ENCODE results near the gene RPS3.
"Not testable (repeated sequence)": the region's sequence is repeated elsewhere in the genome, so short reads cannot be mapped to it uniquely, and the experiment has no call there.

RPS3 gene

DNA sequence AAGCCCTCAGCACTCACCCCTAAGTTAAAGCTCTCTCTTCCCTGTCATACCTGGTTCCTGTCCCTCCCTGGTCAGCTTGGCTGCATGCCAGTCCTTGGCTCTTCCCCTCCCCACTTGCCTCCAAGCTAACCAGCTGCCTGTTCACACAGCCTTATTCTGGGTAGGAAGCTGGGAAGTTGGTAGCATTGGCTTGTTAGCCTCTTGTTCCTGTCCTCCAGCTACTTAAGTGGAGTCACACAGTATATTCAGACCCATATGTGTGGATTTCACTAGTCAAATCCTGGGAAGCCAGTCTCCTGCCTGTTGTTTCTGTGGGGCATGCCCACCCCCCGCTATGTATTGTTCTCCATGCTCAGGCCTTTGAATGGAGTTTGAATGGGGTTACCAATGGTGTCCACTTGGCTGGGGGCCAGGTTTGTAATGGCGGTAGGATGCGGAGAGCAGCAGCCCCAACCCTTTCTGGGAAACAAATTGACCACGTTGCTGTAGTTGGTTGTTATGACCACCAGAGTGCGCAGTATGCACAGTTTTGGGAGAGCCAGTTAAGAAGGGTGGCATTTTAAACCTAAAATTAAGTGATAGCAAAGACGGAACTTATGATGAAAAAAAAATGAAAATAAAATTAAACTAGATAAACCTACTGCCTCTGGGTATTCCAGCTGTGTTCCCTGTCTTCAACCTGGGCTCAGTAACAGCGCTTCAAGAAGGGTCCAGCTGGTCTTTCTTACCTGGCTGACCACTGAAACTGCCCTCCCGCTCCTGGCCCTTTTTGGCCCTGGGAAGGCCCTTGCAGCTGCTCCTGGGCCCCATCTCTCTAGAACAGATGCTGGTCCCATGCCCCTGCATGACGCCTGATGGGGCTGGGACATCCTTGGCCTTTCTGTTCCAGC lies 10.7 kb upstream of the RPS3 start:
- Mint-ChIP-seq H3K4me3 (no peak overlapping the region), H3K27me3 (peaks cover 6% of the 10 kb centered on the region)

DNA sequence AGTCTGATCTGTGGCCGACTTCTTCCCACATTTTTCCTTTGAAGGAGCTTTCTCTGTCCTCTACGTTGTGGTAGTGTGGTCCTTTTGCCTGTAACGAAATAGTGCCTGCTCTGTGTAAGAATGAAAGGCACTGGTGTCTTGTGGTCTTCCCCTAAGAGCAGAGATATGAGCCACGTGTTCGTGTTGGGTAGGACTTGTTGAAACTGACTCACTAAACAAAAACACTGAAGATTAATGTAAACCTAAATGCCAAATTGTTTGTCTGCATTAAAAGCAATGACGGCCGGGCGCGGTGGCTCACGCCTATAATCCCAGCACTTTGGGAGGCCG lies 10.1 kb upstream of the RPS3 start:
- Mint-ChIP-seq H3K27ac (no peak overlapping the region), H3K9me3 (no peaks in the 10 kb centered on the region), H3K27me3 (peaks cover 6% of the 10 kb centered on the region), H3K4me3 (no peak overlapping the region), H3K4me1 (peaks cover 2% of the 10 kb centered on the region), H3K36me3 (no peaks in the 10 kb centered on the region)
- DNase-seq (ENCODE audit: low spot score in 2 of 2) (no peak), ATAC-seq (ENCODE audit: low read depth) (no peak)

More for the DNA sequence above, 10.7 kb upstream of the RPS3 start:
- no peak overlapping the region for H3K27ac Mint-ChIP-seq
- H3K9me3 Mint-ChIP-seq: no peaks in the 10 kb centered on the region
- ATAC-seq (ENCODE audit: low read depth) (peak; percentile 85), DNase-seq (ENCODE audit: low spot score in 2 of 2) (peak; percentile 56 to 68)
- no peaks in the 10 kb centered on the region for H3K36me3 Mint-ChIP-seq
- peaks cover 2% of the 10 kb centered on the region for H3K4me1 Mint-ChIP-seq

DNA sequence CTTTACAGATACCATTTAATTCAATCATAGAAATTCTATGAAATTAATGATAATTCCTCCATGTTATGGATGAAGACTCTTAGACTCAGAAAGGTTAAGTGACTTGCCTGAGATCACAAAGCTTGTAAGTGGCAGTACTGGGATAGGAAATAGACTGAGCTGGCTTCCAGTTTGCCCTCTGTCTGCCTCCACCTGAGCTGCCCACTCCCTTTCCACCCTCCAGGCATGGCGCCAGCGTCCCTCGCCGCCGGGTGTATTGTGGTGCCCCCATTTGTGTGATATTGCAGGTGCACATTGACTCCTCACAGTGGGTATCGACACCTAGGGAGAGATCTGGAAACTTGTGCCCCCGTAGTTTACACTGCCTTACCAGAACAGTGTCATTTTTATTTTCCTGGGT lies 9.4 kb upstream of the RPS3 start:
- no peaks in the 10 kb centered on the region for H3K36me3 Mint-ChIP-seq
- ATAC-seq (ENCODE audit: low read depth) (no peak), DNase-seq (ENCODE audit: low spot score in 2 of 2) (no peak)
- no peak overlapping the region for H3K4me3 Mint-ChIP-seq
- H3K27ac Mint-ChIP-seq: no peak overlapping the region
- no peaks in the 10 kb centered on the region for H3K4me1 Mint-ChIP-seq
- no peaks in the 10 kb centered on the region for H3K9me3 Mint-ChIP-seq
- H3K27me3 Mint-ChIP-seq: peaks cover 6% of the 10 kb centered on the region

DNA sequence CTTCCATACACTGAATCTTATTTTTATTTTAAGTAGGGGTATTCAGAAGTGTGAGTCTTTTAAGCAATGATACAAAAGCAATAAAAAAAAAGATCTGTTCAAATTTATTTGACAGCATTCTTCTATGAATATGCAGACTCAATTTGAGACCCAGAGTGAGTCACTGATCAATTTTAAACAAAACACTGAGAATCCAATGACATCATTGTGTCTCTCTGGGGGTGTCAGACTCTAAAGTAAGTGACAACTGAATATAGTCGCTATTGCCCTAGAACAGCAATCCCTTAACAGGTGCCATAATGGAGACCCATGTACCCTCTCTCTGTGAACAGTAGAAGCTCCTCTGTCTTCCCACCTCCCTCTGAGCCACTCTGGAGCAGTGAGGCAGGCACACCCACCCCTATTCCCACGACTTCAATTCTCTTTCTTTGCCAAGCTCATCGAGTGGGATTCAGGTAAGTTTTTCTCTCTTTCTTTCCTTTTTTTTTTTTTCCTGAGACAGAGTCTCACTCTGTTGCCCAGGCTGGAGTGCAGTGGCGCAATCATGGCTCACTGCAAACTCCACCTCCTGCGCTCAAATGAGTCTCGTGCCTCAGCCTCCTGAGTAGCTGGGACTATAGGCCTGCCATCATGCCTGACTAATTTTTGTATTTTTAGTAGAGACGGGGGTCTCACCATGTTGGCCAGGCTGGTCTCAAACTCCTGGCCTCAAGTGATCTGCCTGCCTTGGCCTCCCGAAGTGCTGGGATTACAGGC lies 5.1 kb upstream of the RPS3 start:
- no peaks in the 10 kb centered on the region for H3K36me3 Mint-ChIP-seq
- ATAC-seq (ENCODE audit: low read depth) (no peak), DNase-seq (ENCODE audit: low spot score in 2 of 2) (no peak)
- peaks cover 6% of the 10 kb centered on the region for H3K4me1 Mint-ChIP-seq
- H3K9me3 Mint-ChIP-seq: no peaks in the 10 kb centered on the region
- no peak overlapping the region for H3K27ac Mint-ChIP-seq
- peaks cover 9% of the 10 kb centered on the region for H3K27me3 Mint-ChIP-seq
- no peak overlapping the region for H3K4me3 Mint-ChIP-seq

DNA sequence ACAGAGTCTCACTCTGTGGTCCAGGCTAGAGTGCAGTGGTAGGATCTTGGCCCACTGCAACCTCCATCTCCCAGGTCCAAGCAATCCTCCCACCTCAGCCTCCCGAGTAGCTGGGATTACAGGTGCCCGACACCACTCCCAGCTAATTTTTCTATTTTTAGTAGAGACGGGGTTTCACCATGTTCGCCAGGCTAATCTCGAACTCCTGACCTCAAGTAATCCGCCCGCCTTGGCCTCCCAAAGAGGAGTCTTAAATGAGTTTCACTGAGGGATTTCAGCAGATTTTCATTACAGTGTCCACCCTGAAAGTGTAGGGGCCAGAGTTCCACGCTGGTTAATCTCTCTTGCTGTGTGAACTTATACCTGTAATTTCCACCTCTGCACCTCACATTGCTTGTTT lies 412 bp upstream of the RPS3 start:
- ATAC-seq (ENCODE audit: low read depth): no peak
- Mint-ChIP-seq H3K27ac (peak overlapping the region; percentile 97), H3K4me1 (peaks cover 39% of the 10 kb centered on the region), H3K36me3 (peaks cover 17% of the 10 kb centered on the region), H3K4me3 (peak overlapping the region; percentile 96), H3K9me3 (no peaks in the 10 kb centered on the region), H3K27me3 (peaks cover 5% of the 10 kb centered on the region)
- no peak for DNase-seq (ENCODE audit: low spot score in 2 of 2)

DNA sequence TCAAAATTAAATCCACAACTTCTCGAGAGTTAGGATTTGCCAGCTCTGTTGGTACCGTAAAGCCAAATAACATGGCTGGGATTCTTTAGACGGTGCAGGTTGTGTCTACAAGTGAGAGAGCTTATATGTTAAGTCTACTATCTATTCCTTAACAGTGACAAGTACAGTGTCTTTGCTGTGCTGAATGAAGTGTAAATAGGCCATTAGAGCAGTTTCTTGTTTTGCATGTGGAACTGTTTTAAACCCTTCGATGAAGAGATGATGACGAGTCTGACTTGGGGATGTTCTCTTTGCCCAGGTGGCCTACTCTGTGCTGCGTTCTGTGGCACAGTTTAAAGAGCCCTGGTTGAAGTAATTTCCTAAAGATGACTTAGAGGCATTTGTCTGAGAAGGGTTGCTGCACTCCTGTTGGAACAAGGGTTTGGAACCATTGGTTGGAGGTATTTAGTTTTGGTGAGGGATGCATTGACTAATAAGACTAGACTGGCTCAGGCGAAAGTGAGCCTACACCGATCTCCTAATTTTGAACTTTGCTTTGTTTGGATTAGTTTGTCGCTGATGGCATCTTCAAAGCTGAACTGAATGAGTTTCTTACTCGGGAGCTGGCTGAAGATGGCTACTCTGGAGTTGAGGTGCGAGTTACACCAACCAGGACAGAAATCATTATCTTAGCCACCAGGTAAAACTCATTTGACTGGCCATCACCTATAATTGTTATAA lies 988 bp downstream of the RPS3 start:
- peak; percentile 22 to 41 for DNase-seq (ENCODE audit: low spot score in 2 of 2)
- Mint-ChIP-seq H3K27ac (peak overlapping the region; percentile 97), H3K9me3 (no peaks in the 10 kb centered on the region), H3K4me3 (peak overlapping the region; percentile 96), H3K36me3 (peaks cover 22% of the 10 kb centered on the region), H3K4me1 (peaks cover 40% of the 10 kb centered on the region), H3K27me3 (peaks cover 5% of the 10 kb centered on the region)
- peak; percentile 56 for ATAC-seq (ENCODE audit: low read depth)

DNA sequence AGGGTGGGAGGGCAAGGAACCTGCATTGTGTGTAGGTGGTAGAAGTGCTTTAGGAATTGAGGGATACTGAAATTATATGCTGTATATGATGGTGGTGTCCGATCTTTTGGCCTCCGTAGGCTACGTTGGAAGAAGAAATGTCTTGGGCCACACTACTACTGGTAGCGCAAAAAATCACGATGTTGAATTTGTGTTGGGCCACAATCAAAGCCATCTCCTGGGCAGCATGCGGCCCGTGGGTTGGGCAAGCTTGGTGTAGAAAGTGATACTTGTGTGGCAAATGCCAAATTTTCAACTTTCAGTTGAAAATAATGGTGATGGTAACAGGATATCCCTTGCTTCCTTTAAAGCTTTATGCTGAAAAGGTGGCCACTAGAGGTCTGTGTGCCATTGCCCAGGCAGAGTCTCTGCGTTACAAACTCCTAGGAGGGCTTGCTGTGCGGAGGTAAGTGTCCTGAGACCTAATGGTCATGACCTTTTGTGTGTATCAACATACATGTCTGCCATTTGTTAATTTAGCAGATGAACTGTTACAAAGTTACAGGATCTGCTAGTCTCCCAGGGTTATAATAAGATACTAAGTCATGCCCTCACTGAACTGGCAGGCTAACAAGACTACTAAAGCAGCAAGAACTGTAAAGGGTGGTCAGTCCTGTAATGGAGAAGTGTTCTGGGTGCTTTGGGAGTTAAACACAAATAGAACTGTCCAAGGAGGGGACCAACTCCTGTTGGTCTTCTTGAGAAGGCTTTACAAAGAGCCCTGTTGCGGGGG lies 2.9 kb downstream of the RPS3 start:
- Mint-ChIP-seq H3K4me1 (peaks cover 40% of the 10 kb centered on the region), H3K27me3 (no peaks in the 10 kb centered on the region), H3K4me3 (peak overlapping the region; percentile 41), H3K9me3 (no peaks in the 10 kb centered on the region), H3K27ac (peak overlapping the region; percentile 97), H3K36me3 (peaks cover 22% of the 10 kb centered on the region)
- DNase-seq (ENCODE audit: low spot score in 2 of 2) (no peak), ATAC-seq (ENCODE audit: low read depth) (no peak)

DNA sequence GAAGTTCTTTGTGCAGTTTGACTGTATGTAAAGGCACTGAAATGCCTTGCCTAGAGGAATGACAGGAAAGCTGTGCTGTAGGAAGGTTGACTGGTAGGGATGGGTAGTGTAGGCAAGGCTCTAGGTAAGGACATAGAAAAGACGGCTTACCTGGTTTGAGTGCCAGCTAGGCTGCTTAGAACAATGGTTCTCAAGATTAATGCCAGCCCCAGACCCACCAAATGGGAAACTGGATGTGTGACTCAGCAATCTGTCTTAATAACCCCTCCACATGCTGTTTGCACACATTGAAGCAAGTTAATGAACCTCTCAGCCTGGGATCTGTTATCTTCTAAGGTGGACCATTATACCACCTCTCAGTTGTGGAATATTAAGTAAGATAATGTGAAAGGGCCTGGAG lies 3.7 kb downstream of the RPS3 start:
- no peak overlapping the region for H3K4me3 Mint-ChIP-seq
- no peaks in the 10 kb centered on the region for H3K9me3 Mint-ChIP-seq
- ATAC-seq (ENCODE audit: low read depth) (no peak), DNase-seq (ENCODE audit: low spot score in 2 of 2) (no peak)
- H3K4me1 Mint-ChIP-seq: peaks cover 45% of the 10 kb centered on the region
- no peaks in the 10 kb centered on the region for H3K27me3 Mint-ChIP-seq
- H3K36me3 Mint-ChIP-seq: peaks cover 26% of the 10 kb centered on the region
- H3K27ac Mint-ChIP-seq: peak overlapping the region; percentile 97

DNA sequence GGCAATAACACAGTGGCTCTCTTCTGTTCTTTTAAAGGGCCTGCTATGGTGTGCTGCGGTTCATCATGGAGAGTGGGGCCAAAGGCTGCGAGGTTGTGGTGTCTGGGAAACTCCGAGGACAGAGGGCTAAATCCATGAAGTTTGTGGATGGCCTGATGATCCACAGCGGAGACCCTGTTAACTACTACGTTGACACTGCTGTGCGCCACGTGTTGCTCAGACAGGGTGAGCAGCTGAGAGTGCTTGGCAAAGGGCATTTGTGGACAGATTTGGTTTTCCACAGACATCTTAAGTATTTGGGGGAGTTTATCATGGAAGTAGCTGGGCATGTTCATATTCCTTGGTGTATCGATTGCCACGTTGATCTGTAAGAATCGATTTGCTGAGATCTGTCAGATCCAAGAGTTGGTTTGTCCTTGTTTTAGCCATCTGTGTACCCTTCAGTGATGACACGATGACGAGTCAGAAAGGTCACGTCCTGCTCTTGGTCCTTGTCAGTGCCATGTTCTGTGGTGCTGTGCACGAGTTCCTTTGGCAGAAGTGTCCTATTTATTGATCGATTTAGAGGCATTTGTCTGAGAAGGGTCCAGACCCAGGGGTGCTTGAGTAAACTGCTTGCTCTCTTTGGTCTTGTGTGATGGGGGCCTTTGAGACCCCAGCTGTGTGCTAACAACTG lies 4.8 kb downstream of the RPS3 start:
- ATAC-seq (ENCODE audit: low read depth): no peak
- peak overlapping the region; percentile 8 for H3K27ac Mint-ChIP-seq
- no peaks in the 10 kb centered on the region for H3K27me3 Mint-ChIP-seq
- no peak for DNase-seq (ENCODE audit: low spot score in 2 of 2)
- H3K4me1 Mint-ChIP-seq: peaks cover 40% of the 10 kb centered on the region
- peaks cover 26% of the 10 kb centered on the region for H3K36me3 Mint-ChIP-seq
- no peaks in the 10 kb centered on the region for H3K9me3 Mint-ChIP-seq
- H3K4me3 Mint-ChIP-seq: no peak overlapping the region

DNA sequence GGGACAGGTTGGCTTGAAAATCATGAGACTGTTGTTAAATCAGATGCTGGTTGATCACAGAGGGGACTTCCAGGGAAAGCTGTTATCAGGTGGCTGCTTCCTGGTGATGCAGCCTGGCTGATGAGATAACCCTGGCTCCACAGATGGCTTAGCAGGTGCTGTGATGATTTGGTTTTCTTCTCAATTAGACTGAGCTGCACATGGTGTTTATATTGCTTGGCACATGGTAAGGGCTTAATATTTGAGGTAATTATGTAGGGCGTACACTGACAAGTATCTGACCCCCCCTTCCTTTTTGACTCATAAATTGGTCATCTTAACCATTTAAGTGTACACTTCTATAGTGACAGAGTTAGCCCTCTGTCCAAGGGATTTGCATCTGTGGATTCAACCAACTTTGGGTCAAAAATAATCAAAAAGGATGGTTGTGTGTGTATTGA lies 7.0 kb downstream of the RPS3 start:
- Mint-ChIP-seq H3K27me3 (no peaks in the 10 kb centered on the region), H3K27ac (peak overlapping the region; percentile 31), H3K36me3 (peaks cover 24% of the 10 kb centered on the region), H3K9me3 (no peaks in the 10 kb centered on the region), H3K4me3 (no peak overlapping the region), H3K4me1 (peaks cover 24% of the 10 kb centered on the region)
- no peak for DNase-seq (ENCODE audit: low spot score in 2 of 2)
- peak; percentile 48 for ATAC-seq (ENCODE audit: low read depth)

DNA sequence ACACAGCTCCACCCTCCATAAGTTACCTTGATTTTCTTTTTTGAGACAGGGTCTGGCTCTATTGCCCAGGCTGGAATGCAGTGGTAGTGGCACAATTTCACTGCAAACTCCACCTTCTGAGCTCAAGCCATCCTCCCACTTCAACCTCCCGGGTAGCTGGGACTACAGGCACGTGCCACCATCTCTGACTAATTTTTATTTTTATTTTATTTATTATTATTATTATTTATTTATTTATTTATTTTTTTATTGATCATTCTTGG lies 9.6 kb downstream of the RPS3 start:
- no peak overlapping the region for H3K4me3 Mint-ChIP-seq

DNA sequence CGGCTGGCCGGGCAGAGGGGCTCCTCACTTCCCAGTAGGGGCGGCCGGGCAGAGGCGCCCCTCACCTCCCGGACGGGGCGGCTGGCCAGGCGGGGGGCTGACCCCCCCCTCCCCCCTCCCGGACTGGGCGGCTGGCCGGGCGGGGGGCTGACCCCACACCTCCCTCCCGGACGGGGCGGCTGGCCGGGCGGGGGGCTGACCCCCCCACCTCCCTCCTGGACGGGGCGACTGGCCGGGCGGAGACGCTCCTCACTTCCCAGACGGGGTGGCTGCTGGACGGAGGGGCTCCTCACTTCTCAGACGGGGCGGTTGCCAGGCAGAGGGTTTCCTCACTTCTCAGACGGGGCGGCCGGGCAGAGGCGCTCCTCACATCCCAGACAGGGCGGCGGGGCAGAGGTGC lies 10.7 kb downstream of the RPS3 start:
- not testable (repeated sequence) for H3K4me1 Mint-ChIP-seq; DNase-seq (ENCODE audit: low spot score in 2 of 2); H3K9me3 Mint-ChIP-seq; ATAC-seq (ENCODE audit: low read depth); H3K4me3 Mint-ChIP-seq; H3K27ac Mint-ChIP-seq; H3K27me3 Mint-ChIP-seq
- H3K36me3 Mint-ChIP-seq: peaks cover 14% of the 10 kb centered on the region

More for the DNA sequence above, 9.6 kb downstream of the RPS3 start:
- Mint-ChIP-seq H3K36me3 (peaks cover 16% of the 10 kb centered on the region), H3K27ac (no peak overlapping the region), H3K9me3 (no peaks in the 10 kb centered on the region), H3K27me3 (no peaks in the 10 kb centered on the region), H3K4me1 (peaks cover 9% of the 10 kb centered on the region)
- DNase-seq (ENCODE audit: low spot score in 2 of 2) (no peak), ATAC-seq (ENCODE audit: low read depth) (no peak)

DNA sequence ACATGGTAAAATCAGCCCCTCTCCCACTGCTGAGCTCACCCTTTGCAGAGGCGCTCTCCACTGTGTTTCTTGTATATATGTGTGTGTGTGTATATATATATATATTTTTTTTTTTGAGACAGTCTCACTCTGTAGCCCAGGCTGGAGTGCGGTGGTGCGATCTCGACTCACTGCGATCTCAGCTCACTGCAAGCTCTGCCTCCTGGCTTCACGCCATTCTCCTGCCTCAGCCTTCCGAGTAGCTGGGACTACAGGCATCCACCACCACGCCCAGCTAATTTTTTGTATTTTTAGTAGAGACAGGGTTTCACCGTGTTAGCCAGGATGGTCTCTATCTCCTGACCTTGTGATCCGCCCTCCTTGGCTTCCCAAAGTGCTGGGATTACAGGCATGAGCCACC lies 13.8 kb downstream of the RPS3 start:
- H3K4me3 Mint-ChIP-seq; ATAC-seq (ENCODE audit: low read depth); H3K27me3 Mint-ChIP-seq; DNase-seq (ENCODE audit: low spot score in 2 of 2); H3K27ac Mint-ChIP-seq; H3K4me1 Mint-ChIP-seq; H3K9me3 Mint-ChIP-seq: not testable (repeated sequence)
- peaks cover 14% of the 10 kb centered on the region for H3K36me3 Mint-ChIP-seq
